ENCODE measurements around the gene ADD3. TPM values are rescaled to one million over a fixed set of nuclear protein-coding genes. Genes with fewer than 3 reads are reported as not detected.

ADD3 gene
- total RNA-seq, 1 experiment from 2014 or later: 32.4 TPM

DNA sequence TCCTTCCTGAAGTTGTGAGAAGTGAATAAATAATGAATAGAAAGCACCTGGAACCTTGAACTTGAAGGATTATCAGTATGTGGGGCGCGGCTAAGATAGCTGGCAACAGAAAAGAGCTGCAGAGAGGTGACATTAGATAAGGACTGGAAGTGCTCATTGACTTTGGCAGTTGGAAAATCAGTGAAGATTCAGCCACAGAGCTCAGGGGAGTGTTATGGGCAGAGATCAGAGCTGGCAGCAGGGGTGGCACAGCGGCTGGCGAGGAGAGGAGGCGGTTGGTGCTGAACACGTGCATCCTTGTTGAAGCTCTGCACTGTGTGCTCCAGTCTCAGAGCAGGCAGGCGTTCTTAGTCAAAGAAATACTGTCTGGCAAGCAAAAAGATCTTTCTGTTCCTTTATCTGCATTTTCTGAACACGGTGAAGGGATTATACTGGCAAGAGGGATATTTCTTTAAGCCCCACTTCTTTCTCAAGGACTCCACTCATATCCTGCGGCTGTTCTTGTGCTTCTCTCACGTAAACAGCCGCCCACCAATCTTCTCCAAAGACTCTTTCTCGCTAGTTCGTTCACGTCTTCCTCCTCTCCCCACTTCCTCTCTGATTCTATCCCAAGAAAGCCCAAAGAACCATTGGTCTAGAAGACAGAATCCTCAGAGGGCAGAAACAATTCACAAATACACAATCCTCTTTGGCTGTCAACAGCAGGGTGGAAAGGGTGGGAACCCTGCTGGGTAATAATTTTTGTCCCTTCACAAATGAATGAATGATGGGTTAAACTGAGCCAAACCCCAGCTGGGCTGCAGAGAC, 38.6 kb upstream of the ADD3 start:
- Histone ChIP-seq H3K4me1 (ENCODE audit: control insufficient read depth, insufficient read depth, low read length) (peaks cover 5% of the 10 kb centered on the region; the same call in 1 of the 2 replicates), H3K27ac (ENCODE audit: low read length) (no peak overlapping the region), H3K36me3 (ENCODE audit: control insufficient read depth, insufficient read depth, low read length) (no peaks in the 10 kb centered on the region), H3K9me3 (ENCODE audit: control insufficient read depth, insufficient read depth, low read depth, low read length) (no peaks in the 10 kb centered on the region), H3K4me3 (ENCODE audit: low read depth in 2 of 2, low read length in 2 of 2) (no peak overlapping the region), H3K27me3 (ENCODE audit: control insufficient read depth, insufficient read depth, low read length) (peaks cover 3% of the 10 kb centered on the region; the same call in 1 of the 2 replicates)
- DNase-seq (ENCODE audit: low read depth, low spot score) (no peak), ATAC-seq (no peak)
- ChIA-PET POLR2A (no interaction called here), CTCF (no interaction called here)
- TF ChIP-seq POLR2AphosphoS5 (IDR thresholded peaks at IDR 0.05; ENCODE audit: low read depth, low read length) (no peak), SIN3A (IDR thresholded peaks at IDR 0.05; ENCODE audit: borderline replicate concordance, insufficient read depth, low read depth, low read length) (no peak), TCF7L2 (IDR thresholded peaks at IDR 0.05; ENCODE audit: low read depth, low read length) (no peak)
- TF ChIP-seq, protein P1, sequence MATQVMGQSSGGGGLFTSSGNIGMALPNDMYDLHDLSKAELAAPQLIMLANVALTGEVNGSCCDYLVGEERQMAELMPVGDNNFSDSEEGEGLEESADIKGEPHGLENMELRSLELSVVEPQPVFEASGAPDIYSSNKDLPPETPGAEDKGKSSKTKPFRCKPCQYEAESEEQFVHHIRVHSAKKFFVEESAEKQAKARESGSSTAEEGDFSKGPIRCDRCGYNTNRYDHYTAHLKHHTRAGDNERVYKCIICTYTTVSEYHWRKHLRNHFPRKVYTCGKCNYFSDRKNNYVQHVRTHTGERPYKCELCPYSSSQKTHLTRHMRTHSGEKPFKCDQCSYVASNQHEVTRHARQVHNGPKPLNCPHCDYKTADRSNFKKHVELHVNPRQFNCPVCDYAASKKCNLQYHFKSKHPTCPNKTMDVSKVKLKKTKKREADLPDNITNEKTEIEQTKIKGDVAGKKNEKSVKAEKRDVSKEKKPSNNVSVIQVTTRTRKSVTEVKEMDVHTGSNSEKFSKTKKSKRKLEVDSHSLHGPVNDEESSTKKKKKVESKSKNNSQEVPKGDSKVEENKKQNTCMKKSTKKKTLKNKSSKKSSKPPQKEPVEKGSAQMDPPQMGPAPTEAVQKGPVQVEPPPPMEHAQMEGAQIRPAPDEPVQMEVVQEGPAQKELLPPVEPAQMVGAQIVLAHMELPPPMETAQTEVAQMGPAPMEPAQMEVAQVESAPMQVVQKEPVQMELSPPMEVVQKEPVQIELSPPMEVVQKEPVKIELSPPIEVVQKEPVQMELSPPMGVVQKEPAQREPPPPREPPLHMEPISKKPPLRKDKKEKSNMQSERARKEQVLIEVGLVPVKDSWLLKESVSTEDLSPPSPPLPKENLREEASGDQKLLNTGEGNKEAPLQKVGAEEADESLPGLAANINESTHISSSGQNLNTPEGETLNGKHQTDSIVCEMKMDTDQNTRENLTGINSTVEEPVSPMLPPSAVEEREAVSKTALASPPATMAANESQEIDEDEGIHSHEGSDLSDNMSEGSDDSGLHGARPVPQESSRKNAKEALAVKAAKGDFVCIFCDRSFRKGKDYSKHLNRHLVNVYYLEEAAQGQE (IDR thresholded peaks at IDR 0.05; ENCODE audit: insufficient read depth in 1 of 2, low read depth in 2 of 2, low read length in 1 of 2): no peak
- TF ChIP-seq, protein P2, sequence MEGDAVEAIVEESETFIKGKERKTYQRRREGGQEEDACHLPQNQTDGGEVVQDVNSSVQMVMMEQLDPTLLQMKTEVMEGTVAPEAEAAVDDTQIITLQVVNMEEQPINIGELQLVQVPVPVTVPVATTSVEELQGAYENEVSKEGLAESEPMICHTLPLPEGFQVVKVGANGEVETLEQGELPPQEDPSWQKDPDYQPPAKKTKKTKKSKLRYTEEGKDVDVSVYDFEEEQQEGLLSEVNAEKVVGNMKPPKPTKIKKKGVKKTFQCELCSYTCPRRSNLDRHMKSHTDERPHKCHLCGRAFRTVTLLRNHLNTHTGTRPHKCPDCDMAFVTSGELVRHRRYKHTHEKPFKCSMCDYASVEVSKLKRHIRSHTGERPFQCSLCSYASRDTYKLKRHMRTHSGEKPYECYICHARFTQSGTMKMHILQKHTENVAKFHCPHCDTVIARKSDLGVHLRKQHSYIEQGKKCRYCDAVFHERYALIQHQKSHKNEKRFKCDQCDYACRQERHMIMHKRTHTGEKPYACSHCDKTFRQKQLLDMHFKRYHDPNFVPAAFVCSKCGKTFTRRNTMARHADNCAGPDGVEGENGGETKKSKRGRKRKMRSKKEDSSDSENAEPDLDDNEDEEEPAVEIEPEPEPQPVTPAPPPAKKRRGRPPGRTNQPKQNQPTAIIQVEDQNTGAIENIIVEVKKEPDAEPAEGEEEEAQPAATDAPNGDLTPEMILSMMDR (IDR thresholded peaks at IDR 0.05): no peak
- in situ Hi-C loops (cut with HindIII; ENCODE audit: low pct_unique_long_range_greater_than_20kb, low sequenced_read_pairs): no loop called here
- no TSS peak for BruUV-seq (replicated peaks)
- intact Hi-C loops (cut with micrococcal nuclease; ENCODE audit: unreplicated experiment): no loop called here

DNA sequence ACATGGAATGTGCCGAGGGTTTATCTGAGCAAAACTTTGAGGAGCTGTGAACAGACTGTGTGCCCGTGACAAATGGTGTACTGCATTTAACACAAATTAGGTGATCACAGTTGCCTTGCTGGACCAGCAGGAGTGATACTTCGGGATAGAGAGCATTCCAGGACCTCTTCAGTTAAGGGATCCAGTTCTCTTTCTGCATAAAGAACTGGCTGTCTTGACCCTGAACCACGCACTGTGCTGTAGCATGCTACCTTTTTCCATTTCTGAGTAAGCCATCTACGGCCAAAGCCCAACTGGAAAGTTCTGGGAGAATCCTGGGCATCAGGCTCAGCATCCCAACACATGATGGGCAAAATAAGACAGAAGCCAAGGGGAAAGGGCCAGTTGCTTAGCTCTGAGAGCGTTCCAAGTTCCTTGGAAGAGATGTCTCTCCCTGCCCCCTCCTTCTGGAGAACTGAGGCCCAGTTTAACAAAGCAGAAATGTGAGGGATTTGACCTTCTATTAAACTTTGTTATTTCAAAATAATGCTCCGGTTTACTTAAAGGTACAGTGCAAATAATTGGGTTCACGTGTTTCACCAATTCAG, 37.9 kb upstream of the ADD3 start:
- TF ChIP-seq SIN3A (IDR thresholded peaks at IDR 0.05; ENCODE audit: borderline replicate concordance, insufficient read depth, low read depth, low read length) (no peak), POLR2AphosphoS5 (IDR thresholded peaks at IDR 0.05; ENCODE audit: low read depth, low read length) (no peak), TCF7L2 (IDR thresholded peaks at IDR 0.05; ENCODE audit: low read depth, low read length) (no peak)
- TF ChIP-seq, protein P1 (IDR thresholded peaks at IDR 0.05; ENCODE audit: insufficient read depth in 1 of 2, low read depth in 2 of 2, low read length in 1 of 2): no peak
- TF ChIP-seq, protein P2 (IDR thresholded peaks at IDR 0.05): no peak
- ChIA-PET POLR2A (no interaction called here), CTCF (no interaction called here)
- H3K27me3 ChIP-seq (ENCODE audit: control insufficient read depth, insufficient read depth, low read length): peaks cover 3% of the 10 kb centered on the region; the same call in 1 of the 2 replicates
- H3K36me3 ChIP-seq (ENCODE audit: control insufficient read depth, insufficient read depth, low read length): no peaks in the 10 kb centered on the region
- H3K27ac ChIP-seq (ENCODE audit: low read length): no peak overlapping the region
- in situ Hi-C loops (cut with HindIII; ENCODE audit: low pct_unique_long_range_greater_than_20kb, low sequenced_read_pairs): no loop called here
- no TSS peak for BruUV-seq (replicated peaks)
- peaks cover 5% of the 10 kb centered on the region; the same call in 1 of the 2 replicates for H3K4me1 ChIP-seq (ENCODE audit: control insufficient read depth, insufficient read depth, low read length)
- no peak for ATAC-seq
- H3K4me3 ChIP-seq (ENCODE audit: low read depth in 2 of 2, low read length in 2 of 2): no peak overlapping the region
- intact Hi-C loops (cut with micrococcal nuclease; ENCODE audit: unreplicated experiment): no loop called here
- no peak for DNase-seq (ENCODE audit: low read depth, low spot score)
- no peaks in the 10 kb centered on the region for H3K9me3 ChIP-seq (ENCODE audit: control insufficient read depth, insufficient read depth, low read depth, low read length)

Data from Panc1 (cell line).